Activated naive CD4-positive, alpha-beta T cell treated with anti-CD3 and anti-CD28 coated beads, Interleukin-2, amount 10 ng/mL, durations not matched to agents 7 days and 5 days (primary cell): Measurements from ENCODE around the gene TEKT3.
A peak's percentile ranks its signal among the peaks of the same experiment; 100 is the strongest.

Source experiments
- CTCF ChIA-PET: fragments of 350-600 bp; sonication (Branson Sonifier 250); formaldehyde crosslinking; loops from one replicate; lab custom pipeline; 2021; ENCODE audit warnings: antibody characterized with exemption; lab: Charles Lee
- DNase-seq: peaks from one replicate; pipeline ENCODE4 v3.0.0-alpha.2; 2020
- H3K27ac Mint-ChIP-seq: one replicate; pipeline ENCODE4 v1.8.0; 2021; ENCODE audit warnings: mild to moderate bottlenecking, moderate library complexity, mixed read lengths
- H3K27me3 Mint-ChIP-seq: one replicate; pipeline ENCODE4 v1.8.0; 2021; ENCODE audit warnings: mild to moderate bottlenecking, mixed read lengths
- H3K36me3 Mint-ChIP-seq: one replicate; pipeline ENCODE4 v1.8.0; 2021; ENCODE audit warnings: mixed read lengths
- H3K4me1 Mint-ChIP-seq: one replicate; pipeline ENCODE4 v1.8.0; 2021; ENCODE audit warnings: mixed read lengths
- H3K4me3 Mint-ChIP-seq: one replicate; pipeline ENCODE4 v1.8.0; 2021; ENCODE audit warnings: mild to moderate bottlenecking, moderate library complexity, mixed read lengths
- H3K9me3 Mint-ChIP-seq: one replicate; pipeline ENCODE4 v1.8.0; 2021; ENCODE audit warnings: mixed read lengths

Gene TEKT3

DNA sequence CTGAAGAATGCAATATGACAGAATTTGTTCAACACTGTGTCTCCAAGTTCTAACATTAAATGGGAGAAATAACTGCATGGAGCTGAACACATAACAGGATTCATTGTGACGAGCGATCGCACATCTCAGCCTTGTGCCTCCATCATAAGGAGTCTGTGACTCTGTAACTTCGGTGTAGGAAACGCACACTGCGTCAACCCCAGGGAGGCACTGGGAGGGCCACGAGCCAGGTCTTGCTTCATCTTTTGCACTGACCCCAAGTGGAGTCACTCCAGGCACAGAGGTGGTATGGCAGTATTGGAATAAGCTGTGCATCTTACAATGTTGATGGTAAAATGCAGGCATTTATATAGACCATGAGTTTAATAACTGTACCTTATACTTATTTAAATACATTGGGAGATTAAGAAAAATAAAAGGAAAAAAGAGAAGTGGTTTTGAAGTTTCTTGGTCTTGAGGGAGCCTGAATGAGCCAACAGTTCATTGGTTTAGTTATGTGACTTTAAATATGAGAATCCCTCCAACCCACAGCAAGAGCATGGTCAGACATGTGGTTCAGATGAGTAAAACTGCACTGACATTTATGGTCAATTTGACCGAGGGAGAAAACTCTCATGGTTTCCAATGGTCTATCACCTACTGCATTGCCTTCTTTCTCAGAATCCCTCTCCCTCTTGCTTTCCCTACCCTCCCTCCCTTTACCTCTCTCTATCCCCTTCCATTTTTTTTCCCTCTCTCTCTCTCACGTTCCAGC is 70.6 kb downstream of the TEKT3 start:
- Mint-ChIP-seq H3K9me3 (no peaks in the 10 kb centered on the region), H3K27me3 (peaks cover 28% of the 10 kb centered on the region), H3K36me3 (no peaks in the 10 kb centered on the region), H3K4me3 (no peak overlapping the region), H3K27ac (no peak overlapping the region), H3K4me1 (peaks cover 5% of the 10 kb centered on the region)
- DNase-seq, result no peak
- CTCF ChIA-PET, result interaction anchor here (1.4 kb wide), 1 partner anchor 14 kb away, joined by 4 read pairs; no protein-coding TSS in a partner anchor

DNA sequence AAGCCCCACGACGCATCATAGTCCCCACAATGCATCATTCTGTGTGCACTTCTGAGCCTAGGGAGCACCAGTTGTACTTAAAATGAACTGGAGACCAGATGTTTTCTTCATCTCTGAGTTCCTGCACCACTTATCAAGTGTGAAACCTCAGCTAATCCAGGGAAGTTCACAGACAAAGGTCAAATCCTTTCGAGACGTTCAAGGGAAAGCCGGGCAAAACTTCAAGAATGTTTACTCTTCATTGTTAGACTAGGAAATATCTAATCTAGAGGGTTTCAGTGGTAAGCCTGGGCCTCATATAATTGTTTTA is 71.7 kb downstream of the TEKT3 start:
- CTCF ChIA-PET, result no interaction called here
- no peak overlapping the region for H3K27ac Mint-ChIP-seq
- H3K4me1 Mint-ChIP-seq, result peaks cover 5% of the 10 kb centered on the region

DNA sequence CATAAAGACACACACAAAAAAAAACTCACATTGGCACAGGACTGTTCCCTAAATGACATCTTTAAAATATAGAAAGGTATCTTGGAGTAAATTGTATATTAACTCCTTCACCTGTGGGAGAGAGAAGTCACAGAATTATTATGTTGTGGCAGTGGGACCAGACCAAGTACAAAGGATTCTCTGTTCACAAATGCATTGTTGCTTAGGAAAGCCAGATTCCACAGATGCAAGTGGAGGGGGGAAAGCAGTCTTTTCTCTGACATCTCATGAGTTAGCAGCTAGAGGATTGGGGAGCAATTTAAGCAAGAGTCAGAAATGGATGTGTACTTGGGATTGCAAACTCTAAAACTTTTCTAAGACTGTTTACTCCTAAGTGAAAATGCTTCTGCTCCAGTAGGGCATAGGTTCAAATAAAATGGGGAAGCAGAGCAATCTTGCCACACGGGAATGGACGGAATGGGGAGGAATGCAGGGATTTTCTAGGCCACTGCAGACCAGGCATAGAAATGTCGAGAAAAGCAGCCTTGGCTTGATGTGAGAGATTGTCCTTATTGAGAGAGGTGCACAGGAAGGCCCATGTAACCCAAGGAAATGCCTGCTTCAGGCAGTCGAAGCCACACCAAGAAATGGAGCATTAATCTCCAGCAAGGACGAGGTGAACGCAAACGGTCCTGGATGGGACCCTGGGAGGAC is 72.2 kb downstream of the TEKT3 start:
- Mint-ChIP-seq H3K36me3 (no peaks in the 10 kb centered on the region), H3K4me3 (no peak overlapping the region), H3K9me3 (no peaks in the 10 kb centered on the region), H3K27me3 (peaks cover 43% of the 10 kb centered on the region), H3K27ac (no peak overlapping the region), H3K4me1 (peaks cover 5% of the 10 kb centered on the region)
- no peak for DNase-seq
- CTCF ChIA-PET, result no interaction called here

More for the DNA sequence above, 71.7 kb downstream of the TEKT3 start:
- no peaks in the 10 kb centered on the region for H3K9me3 Mint-ChIP-seq
- peaks cover 39% of the 10 kb centered on the region for H3K27me3 Mint-ChIP-seq
- H3K4me3 Mint-ChIP-seq, result no peak overlapping the region
- no peak for DNase-seq
- no peaks in the 10 kb centered on the region for H3K36me3 Mint-ChIP-seq

DNA sequence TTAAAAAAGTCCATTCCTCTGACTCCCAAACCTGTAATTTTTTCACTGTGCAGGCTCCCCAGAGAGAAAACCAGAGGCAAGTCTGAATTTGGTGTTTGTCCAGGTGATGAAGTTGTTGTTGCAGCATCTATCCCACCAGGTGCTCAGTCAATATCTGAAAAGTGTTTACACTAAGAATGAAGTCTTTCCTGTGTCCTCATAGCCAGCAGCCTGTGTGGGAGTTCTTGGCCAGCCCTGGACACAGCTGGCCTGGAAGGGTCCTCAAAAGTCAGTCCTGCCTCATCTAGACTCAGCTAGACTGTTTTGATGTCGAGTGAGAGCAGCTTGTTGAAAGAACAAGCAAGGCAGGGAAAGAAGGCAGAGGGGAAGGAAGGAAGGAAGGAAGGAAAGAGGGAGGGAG is 72.9 kb downstream of the TEKT3 start:
- H3K4me1 Mint-ChIP-seq, result peaks cover 5% of the 10 kb centered on the region

DNA sequence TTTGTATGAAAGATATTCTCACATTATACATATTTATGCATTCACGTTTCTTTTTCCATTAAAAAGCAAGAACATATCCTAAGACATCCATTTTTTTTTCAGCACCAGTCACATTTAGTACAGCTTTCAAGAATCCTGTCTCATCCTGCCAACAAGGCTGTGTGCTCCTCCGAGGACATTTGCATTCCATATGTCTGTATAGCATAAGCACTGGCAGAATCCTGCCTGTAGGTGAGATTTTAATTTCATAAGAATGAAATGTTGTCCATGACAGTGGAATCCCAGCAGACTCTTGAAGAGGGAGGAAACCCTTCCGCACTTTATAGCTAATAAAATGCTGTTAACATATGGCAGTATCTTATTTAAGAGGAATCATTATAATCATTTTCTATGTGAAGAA is 73.4 kb downstream of the TEKT3 start:
- Mint-ChIP-seq H3K36me3 (no peaks in the 10 kb centered on the region), H3K27me3 (peaks cover 52% of the 10 kb centered on the region), H3K4me1 (peaks cover 5% of the 10 kb centered on the region), H3K27ac (no peak overlapping the region), H3K9me3 (no peaks in the 10 kb centered on the region), H3K4me3 (no peak overlapping the region)
- DNase-seq, result no peak
- CTCF ChIA-PET, result interaction anchor here (0.6 to 1.4 kb wide), 3 partner anchors 10 to 1775 kb away, joined by 3 to 5 read pairs (median 4); no protein-coding TSS in a partner anchor

More for the DNA sequence above, 72.9 kb downstream of the TEKT3 start:
- CTCF ChIA-PET, result interaction anchor here (0.6 to 1.4 kb wide), 3 partner anchors 10 to 1775 kb away, joined by 3 to 5 read pairs (median 4); no protein-coding TSS in a partner anchor
- Mint-ChIP-seq H3K4me3 (no peak overlapping the region), H3K36me3 (no peaks in the 10 kb centered on the region), H3K9me3 (no peaks in the 10 kb centered on the region), H3K27me3 (peaks cover 48% of the 10 kb centered on the region), H3K27ac (no peak overlapping the region)
- DNase-seq, result no peak

DNA sequence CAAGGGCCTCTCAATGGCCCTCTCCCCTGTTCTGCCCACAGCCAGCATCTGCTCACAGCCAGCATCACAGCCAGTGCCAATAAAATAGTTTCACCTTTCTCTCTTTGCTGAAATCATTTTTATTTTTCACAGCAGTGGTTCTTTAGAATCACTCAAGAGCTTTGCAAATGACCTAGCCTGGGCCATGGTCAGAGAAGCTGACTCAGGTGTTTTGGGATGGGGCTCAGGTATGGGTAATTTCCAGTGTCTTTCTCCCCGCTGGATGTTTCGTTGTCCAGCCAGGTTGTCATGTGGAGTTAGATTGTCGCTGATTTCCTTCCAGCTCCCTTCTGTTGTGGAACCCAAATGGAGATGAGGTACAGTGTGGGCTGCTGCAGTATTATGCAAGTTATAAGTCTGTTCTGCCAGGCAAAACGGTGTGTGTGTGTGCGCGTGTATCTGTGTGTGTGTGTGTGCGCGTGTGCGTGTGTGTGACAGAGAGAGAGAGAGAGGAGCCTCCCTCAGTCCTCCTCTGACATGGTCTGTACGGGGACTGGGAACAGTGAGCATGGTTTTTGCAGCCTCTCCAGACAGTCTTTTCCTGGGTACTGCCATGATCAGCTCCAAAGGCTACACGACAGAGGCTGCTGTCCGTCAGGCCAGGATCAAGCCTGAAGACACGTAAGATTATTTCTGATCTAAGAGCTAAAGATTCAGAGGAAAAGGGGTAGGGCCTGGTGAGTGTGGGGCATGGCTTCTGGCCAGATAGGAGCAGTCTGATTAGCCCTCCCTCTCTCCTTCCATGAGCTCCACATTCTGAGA is 74.9 kb downstream of the TEKT3 start:
- CTCF ChIA-PET, result no interaction called here
- no peaks in the 10 kb centered on the region for H3K9me3 Mint-ChIP-seq
- H3K27ac Mint-ChIP-seq, result no peak overlapping the region
- DNase-seq, result no peak
- H3K4me3 Mint-ChIP-seq, result no peak overlapping the region
- H3K4me1 Mint-ChIP-seq, result peaks cover 8% of the 10 kb centered on the region
- H3K27me3 Mint-ChIP-seq, result peaks cover 59% of the 10 kb centered on the region
- H3K36me3 Mint-ChIP-seq, result no peaks in the 10 kb centered on the region

DNA sequence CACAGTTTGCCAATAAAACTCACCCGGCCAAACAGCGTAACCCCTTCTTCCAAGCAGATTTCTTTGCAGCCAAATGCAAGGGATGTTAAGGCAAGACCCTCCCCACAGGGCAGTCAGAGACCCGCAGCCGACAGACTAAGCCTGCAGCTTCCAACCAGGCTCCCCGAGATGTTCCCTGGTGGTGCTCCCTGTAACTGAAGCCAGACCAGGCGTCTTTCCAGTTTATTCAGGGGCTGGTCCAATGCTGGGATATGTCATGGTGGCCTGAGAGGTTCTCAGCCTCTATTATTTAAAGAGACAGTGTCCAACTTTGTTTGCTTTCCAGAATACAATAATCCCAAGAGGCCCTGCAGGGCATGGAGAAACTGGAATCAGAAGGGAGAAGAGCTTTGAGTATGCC is 76.3 kb downstream of the TEKT3 start, which contains the start of gene PMP22:
Gene PMP22 (minus strand): TSS at position 196 of the 400 bp plus-strand sequence. CDS start 4,599 bp downstream, outside the sequence.
- no peaks in the 10 kb centered on the region for H3K9me3 Mint-ChIP-seq
- H3K4me3 Mint-ChIP-seq, result no peak within 1 kb of the TSS
- CTCF ChIA-PET, result no interaction called here
- H3K4me1 Mint-ChIP-seq, result peaks cover 12% of the 10 kb centered on the region
- H3K27me3 Mint-ChIP-seq, result peaks cover 71% of the 10 kb centered on the region
- H3K36me3 Mint-ChIP-seq, result no peaks in the 10 kb centered on the region
- H3K27ac Mint-ChIP-seq, result no peak within 1 kb of the TSS
- no peak for DNase-seq

DNA sequence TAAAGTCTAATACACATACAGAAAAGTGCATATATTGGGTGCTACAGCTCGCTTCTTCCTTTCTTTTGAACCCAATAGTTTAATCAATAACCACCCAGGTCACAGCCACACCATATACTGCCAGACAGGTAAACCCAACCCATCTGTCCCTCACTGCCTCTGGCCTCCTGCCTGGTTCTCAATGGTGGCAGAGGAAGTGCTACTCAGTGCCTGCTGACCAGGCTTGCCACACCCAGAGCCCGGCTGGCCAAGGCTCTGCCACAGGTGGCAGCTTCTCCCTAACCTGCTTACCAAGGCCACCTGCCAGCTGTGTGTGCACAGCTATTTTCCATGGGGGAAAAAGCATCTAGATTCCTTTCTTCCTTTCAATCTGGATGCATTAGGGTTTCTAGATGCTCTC is 76.9 kb downstream of the TEKT3 start:
- CTCF ChIA-PET, result no interaction called here
- H3K4me1 Mint-ChIP-seq, result peaks cover 13% of the 10 kb centered on the region
- no peak for DNase-seq
- no peaks in the 10 kb centered on the region for H3K9me3 Mint-ChIP-seq
- peaks cover 76% of the 10 kb centered on the region for H3K27me3 Mint-ChIP-seq
- H3K4me3 Mint-ChIP-seq, result no peak overlapping the region
- no peaks in the 10 kb centered on the region for H3K36me3 Mint-ChIP-seq
- H3K27ac Mint-ChIP-seq, result no peak overlapping the region

DNA sequence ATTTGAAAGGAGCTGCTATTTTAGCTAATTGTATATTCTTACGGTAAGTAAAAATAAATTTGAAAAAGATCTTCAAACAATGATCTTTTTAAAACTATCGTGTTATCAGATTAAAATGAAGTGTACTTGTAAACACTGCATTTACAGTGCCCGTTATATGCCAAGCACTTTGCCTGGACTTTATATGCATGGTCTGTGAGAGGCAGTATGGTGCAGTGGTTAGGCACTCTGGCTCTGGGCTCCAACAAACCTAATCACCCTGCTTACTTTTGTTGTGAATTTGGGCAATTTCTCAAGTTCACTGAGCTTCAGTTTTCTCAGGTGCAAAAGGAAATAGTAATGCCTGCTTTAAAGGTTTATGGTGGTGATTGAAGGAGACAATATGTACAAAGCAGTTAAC is 77.7 kb downstream of the TEKT3 start:
- Mint-ChIP-seq H3K9me3 (no peaks in the 10 kb centered on the region), H3K27ac (no peak overlapping the region), H3K4me3 (no peak overlapping the region), H3K36me3 (no peaks in the 10 kb centered on the region), H3K27me3 (peaks cover 81% of the 10 kb centered on the region), H3K4me1 (peaks cover 13% of the 10 kb centered on the region)
- DNase-seq, result no peak
- CTCF ChIA-PET, result interaction anchor here (1.6 kb wide), 1 partner anchor 239 kb away, joined by 9 read pairs; no protein-coding TSS in a partner anchor

DNA sequence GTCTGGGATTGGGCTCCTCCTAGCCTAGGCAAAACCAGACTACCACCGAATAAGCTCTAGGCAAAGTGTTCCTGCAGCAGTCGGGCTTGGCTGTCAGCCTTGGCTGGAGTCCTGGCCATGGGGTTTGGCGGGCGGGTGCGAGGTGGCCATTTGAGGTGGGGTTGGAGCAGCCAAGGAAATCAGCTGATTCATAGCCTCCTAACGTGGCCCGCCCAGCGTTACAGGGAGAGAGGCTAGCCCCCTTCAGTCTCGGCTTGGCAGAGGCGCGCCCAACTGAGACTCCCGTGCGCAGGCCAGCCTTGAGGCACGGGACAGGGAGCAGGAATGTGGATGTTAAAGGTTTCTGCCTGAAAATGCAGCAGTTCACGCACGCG is 78.2 kb downstream of the TEKT3 start:
- H3K4me3 Mint-ChIP-seq, result no peak overlapping the region
- CTCF ChIA-PET, result interaction anchor here (1.6 kb wide), 1 partner anchor 240 kb away, joined by 9 read pairs; no protein-coding TSS in a partner anchor

DNA sequence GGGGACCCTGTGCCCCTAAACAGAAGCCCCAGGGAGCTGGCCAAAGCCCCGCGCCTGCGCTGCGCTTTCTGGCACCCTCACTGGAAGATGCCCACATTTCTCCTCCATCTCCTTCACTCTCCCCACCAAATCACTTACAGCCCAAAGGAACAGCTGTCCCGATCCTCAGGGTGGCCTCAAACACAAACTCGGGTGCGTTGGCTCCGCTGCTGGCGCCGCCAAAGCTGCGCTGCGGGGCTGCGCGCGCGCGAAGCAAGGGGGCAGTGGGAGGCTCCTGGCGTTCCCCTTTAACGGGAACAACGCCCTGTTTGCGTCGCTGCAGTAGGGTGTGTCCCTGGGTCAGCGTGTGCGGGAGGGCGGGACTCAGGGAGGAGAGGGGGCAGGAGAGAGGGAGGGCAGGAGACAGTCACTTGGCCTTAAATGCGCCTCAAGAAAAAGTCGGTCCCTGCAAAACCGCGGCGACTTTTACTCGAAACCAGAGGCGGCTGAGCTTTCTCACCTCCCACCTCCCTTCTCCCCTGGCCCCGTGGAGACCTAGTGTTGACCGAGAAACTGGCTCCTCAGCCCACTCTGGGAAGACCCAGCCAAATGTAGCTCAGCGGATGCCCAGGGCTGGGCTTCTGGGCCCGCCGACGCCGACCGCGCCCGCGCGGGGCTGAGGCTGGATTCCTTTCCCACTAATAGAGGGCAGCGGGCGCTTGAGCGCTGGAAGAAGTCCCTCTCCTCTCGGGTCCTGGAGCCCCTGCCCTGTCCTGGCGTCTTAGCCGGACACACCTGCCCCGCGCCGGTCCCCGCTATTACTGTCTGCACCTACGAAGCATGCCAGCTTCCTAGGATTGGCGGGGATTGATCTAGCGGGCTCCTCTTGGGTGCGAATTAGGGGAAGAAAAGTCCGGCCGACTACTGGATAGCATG is 78.8 kb downstream of the TEKT3 start:
- peak overlapping the region; percentile 42 for H3K27ac Mint-ChIP-seq
- CTCF ChIA-PET, result interaction anchor here (1.6 kb wide), 1 partner anchor 241 kb away, joined by 9 read pairs; no protein-coding TSS in a partner anchor
- H3K4me3 Mint-ChIP-seq, result no peak overlapping the region
- peaks cover 89% of the 10 kb centered on the region for H3K27me3 Mint-ChIP-seq
- DNase-seq, result no peak
- peaks cover 14% of the 10 kb centered on the region for H3K4me1 Mint-ChIP-seq
- no peaks in the 10 kb centered on the region for H3K9me3 Mint-ChIP-seq
- no peaks in the 10 kb centered on the region for H3K36me3 Mint-ChIP-seq

More for the DNA sequence above, 78.2 kb downstream of the TEKT3 start:
- Mint-ChIP-seq H3K9me3 (no peaks in the 10 kb centered on the region), H3K36me3 (no peaks in the 10 kb centered on the region), H3K27me3 (peaks cover 85% of the 10 kb centered on the region), H3K4me1 (peaks cover 13% of the 10 kb centered on the region), H3K27ac (no peak overlapping the region)
- DNase-seq, result no peak

DNA sequence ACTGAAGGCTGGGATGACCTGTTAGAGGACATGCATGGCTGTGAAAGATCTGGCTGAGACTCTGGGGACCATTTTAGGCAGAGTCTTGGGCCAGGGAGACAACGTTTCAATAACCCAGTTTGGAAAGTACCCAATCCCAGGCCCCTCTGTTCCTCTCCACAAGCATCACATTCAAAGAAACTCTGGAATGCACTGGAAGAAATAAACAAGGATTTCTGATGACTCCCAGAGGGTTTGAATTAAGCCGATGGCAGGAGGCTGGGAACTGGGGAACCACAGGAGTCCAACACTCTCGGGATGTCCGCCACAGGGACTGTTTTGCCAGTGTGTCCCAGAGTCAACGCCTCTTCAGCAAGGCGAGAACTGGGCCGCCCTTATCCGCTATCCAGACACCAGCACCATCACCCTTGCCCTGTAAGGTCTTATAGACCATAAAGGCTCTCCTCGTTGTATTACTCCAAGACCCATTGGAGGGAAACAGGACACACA is 79.6 kb downstream of the TEKT3 start:
- Mint-ChIP-seq H3K4me3 (no peak overlapping the region), H3K27me3 (peaks cover 89% of the 10 kb centered on the region), H3K27ac (no peak overlapping the region), H3K9me3 (no peaks in the 10 kb centered on the region), H3K36me3 (no peaks in the 10 kb centered on the region), H3K4me1 (peaks cover 20% of the 10 kb centered on the region)
- DNase-seq, result no peak
- CTCF ChIA-PET, result no interaction called here

DNA sequence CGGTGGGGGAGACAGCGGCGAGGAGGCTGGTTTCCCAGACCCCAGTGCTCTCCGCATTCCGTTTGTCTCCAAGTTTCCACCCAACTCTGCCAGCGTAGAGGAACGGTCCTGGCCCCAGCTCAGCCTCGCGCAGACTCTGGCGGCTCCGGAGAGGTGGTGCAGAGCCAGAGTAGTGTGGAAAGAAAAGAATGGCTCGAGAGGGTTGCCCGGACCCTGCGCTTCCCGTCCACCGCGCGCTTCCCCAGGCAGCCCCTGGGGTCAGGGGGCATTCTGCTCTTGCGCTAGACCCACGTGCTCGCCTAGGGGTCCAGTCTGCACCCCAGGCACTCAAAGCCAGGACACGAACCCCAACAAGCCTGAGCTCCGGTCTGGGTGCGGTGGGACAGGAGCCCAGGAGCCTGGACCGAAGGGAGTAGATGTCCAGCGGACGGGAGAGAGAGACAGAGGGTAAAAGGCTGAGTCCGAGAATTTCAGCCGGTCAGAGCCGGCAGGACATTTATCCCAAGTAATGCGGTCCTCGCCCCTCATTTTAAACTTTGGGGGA is 80.1 kb downstream of the TEKT3 start:
- no peak overlapping the region for H3K4me3 Mint-ChIP-seq

More for the DNA sequence above, 80.1 kb downstream of the TEKT3 start:
- DNase-seq, result no peak
- Mint-ChIP-seq H3K27me3 (peaks cover 86% of the 10 kb centered on the region), H3K9me3 (no peaks in the 10 kb centered on the region), H3K4me1 (peaks cover 20% of the 10 kb centered on the region), H3K36me3 (no peaks in the 10 kb centered on the region), H3K27ac (no peak overlapping the region)
- CTCF ChIA-PET, result no interaction called here
